Mesendoderm (in vitro differentiated cells): ENCODE results near the gene COQ8B. TPM values are rescaled to one million over a fixed set of nuclear protein-coding genes. Genes with fewer than 3 reads are reported as not detected.
A peak's percentile ranks its signal among the peaks of the same experiment; 100 is the strongest.
"Not testable (repeated sequence)": the region's sequence is repeated elsewhere in the genome, so short reads cannot be mapped to it uniquely, and the experiment has no call there.

Source experiments
- DNase-seq: peaks from one replicate; pipeline ENCODE4 v3.0.0; 2013
- H2AK5ac ChIP-seq: 2 replicates; pipeline ENCODE4 v1.6.1; 2013; ENCODE audit warnings: low read length, inconsistent platforms
- H2BK120ac ChIP-seq: 2 replicates; pipeline ENCODE4 v1.6.1; 2013; ENCODE audit warnings: low read depth, mild to moderate bottlenecking, low read length, moderate library complexity, mixed read lengths
- H2BK15ac ChIP-seq: replicated peaks from 2 replicates; pipeline ENCODE4 v1.6.1; 2013; ENCODE audit warnings: low read depth, mild to moderate bottlenecking, moderate library complexity
- H2BK5ac ChIP-seq: 2 replicates; pipeline ENCODE4 v1.6.1; 2013; ENCODE audit warnings: low read length, inconsistent platforms
- H3K18ac ChIP-seq: 2 replicates; pipeline ENCODE4 v1.6.1; 2013; ENCODE audit warnings: mild to moderate bottlenecking, low read length, mixed read lengths
- H3K23ac ChIP-seq: one replicate; pipeline ENCODE4 v1.6.1; 2013; ENCODE audit warnings: low read length
- H3K27ac ChIP-seq: 2 replicates; pipeline ENCODE4 v1.5.1; 2013; ENCODE audit warnings: low read depth, mild to moderate bottlenecking, inconsistent platforms, low read length, moderate library complexity
- H3K27me3 ChIP-seq: 2 replicates; pipeline ENCODE4 v1.6.1; 2013; ENCODE audit warnings: low read length, control low read depth, mild to moderate bottlenecking, inconsistent platforms; ENCODE audit not compliant: insufficient read depth, poor library complexity
- H3K36me3 ChIP-seq: 2 replicates; pipeline ENCODE4 v1.6.1; 2013; ENCODE audit warnings: low read length, inconsistent platforms; ENCODE audit not compliant: control insufficient read depth, insufficient read depth
- H3K4ac ChIP-seq: one replicate; pipeline ENCODE4 v1.6.1; 2013; ENCODE audit warnings: low read depth, mild to moderate bottlenecking, low read length, moderate library complexity
- H3K4me1 ChIP-seq: 2 replicates; pipeline ENCODE4 v1.6.1; 2013; ENCODE audit warnings: low read depth, low read length, inconsistent platforms; ENCODE audit not compliant: control insufficient read depth
- H3K4me2 ChIP-seq: 2 replicates; pipeline ENCODE4 v1.6.1; 2013; ENCODE audit warnings: low read length
- H3K4me3 ChIP-seq: 2 replicates; pipeline ENCODE4 v1.5.1; 2013; ENCODE audit warnings: mild to moderate bottlenecking, low read length
- H3K56ac ChIP-seq: one replicate; pipeline ENCODE4 v1.6.1; 2013; ENCODE audit warnings: low read length
- H3K79me1 ChIP-seq: 2 replicates; pipeline ENCODE4 v1.6.1; 2013; ENCODE audit warnings: low read length, inconsistent platforms
- H3K79me2 ChIP-seq: 2 replicates; pipeline ENCODE4 v1.6.1; 2013; ENCODE audit warnings: mild to moderate bottlenecking, low read length; ENCODE audit not compliant: control insufficient read depth, insufficient read depth
- H3K9ac ChIP-seq: 2 replicates; pipeline ENCODE4 v1.6.1; 2013; ENCODE audit warnings: low read length, inconsistent platforms
- H4K5ac ChIP-seq: one replicate; pipeline ENCODE4 v1.6.1; 2013; ENCODE audit warnings: low read length
- H4K8ac ChIP-seq: one replicate; pipeline ENCODE4 v1.6.1; 2013; ENCODE audit warnings: low read depth, mild to moderate bottlenecking, control low read depth, low read length, moderate library complexity
- WGBS: extraction: QIAGEN DNeasy Blood & Tissue Kit; methylation state at CpG from one replicate; pipeline ENCODE4 v1.1.7; 2013; ENCODE audit warnings: low lambda C conversion rate, missing lambda C conversion rate; ENCODE audit not compliant: insufficient coverage; ENCODE audit errors: extremely low coverage; 5-methylcytosine and 5-hydroxymethylcytosine counted together
- small RNA-seq: library from polyadenylated mRNA; stranded (forward); fragments of <200 nt; extraction: miRNeasy Mini kit (QIAGEN cat#:217004); gene quantifications from one replicate; pipeline ENCODE3, GENCODE V24; 2013; ENCODE audit not compliant: insufficient read depth

COQ8B gene

DNA sequence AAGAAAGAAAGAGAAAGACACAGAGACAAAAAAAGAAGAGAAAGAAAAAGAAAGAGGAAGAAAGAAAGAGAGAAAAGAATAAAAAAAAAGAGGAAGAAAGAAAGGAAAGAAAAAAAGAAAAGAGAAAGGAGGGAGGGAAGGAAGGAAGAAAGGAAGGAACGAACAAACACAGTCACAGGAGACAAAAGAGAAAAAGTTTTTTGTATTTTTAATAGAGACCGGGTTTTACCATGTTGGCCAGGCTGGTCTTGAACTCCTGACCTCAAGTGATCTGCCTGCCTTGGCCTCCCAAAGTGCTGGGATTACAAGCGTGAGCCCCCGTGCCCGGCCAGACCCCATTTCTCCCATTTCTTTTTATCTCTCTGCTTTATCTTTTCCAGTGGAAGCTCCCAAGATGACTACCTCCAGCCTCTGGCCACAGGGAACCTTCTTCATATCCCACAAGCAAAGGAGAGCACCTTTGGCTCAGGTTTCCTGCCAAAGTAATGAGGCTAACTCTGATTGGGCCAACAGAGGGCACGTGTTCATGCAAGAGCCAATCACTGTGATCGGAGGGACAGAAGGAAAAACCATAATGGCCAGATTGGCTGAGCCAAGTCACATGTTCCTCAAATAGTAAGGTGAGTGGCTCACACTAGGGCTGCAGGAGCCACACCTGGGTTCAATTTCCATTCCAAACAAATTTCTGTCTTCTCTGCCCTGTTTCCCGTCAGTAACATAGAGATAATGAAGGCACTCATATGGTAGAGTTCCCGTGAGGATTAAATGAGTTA lies 66.6 kb downstream of the COQ8B start:
- H3K4me2 ChIP-seq, H4K5ac ChIP-seq, H3K4ac ChIP-seq, H2BK120ac ChIP-seq, H3K23ac ChIP-seq, H3K56ac ChIP-seq, H2BK15ac ChIP-seq, H3K18ac ChIP-seq, H3K36me3 ChIP-seq, H2AK5ac ChIP-seq, H3K27me3 ChIP-seq, H2BK5ac ChIP-seq, H3K4me1 ChIP-seq, H4K8ac ChIP-seq, H3K27ac ChIP-seq, H3K9ac ChIP-seq, H3K4me3 ChIP-seq, H3K79me2 ChIP-seq, H3K79me1 ChIP-seq: not testable (repeated sequence)
- DNase-seq, result peak; percentile 45
- WGBS, result no CpG with 5 or more reads among the region's 9 CpGs

DNA sequence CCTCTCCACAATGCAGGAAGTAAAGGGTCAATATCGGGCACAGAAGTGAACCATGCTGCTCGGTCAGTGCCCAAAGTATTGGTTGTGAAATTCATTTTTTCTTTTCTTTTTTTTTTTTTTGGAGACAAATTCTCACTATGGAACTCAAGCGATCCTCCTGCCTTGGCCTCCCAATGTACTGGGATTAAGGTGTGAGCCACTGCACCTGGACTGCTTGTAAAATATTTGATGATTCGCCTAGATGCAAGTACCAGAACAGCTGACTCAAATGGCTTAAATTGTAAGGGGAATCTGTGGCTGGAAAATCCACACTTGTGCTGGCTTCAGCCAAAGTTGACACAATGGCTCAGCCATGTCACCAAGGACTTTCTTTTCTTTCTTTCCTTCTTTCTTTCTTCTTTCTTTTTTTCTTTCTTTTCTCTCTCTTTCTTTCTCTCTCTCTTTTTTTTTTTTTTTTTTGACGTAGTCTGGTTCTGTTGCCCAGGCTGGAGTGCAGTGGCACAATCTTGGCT lies 69.9 kb downstream of the COQ8B start:
- no peak overlapping the region for H4K5ac ChIP-seq
- no peaks in the 10 kb centered on the region for H3K4me1 ChIP-seq
- H3K23ac ChIP-seq, result no peak overlapping the region
- no peak overlapping the region for H3K4me2 ChIP-seq
- WGBS, result no CpG with 5 or more reads among the region's 5 CpGs
- H3K9ac ChIP-seq, result no peak overlapping the region
- no peaks in the 10 kb centered on the region for H3K27me3 ChIP-seq
- no peaks in the 10 kb centered on the region for H3K79me1 ChIP-seq
- no peaks in the 10 kb centered on the region for H3K36me3 ChIP-seq
- H3K4ac ChIP-seq, result no peak overlapping the region
- no peaks in the 10 kb centered on the region for H3K79me2 ChIP-seq
- DNase-seq, result no peak
- H2BK5ac ChIP-seq, result no peak overlapping the region
- H3K18ac ChIP-seq, result no peak overlapping the region
- no peak overlapping the region for H2AK5ac ChIP-seq
- H3K27ac ChIP-seq, result no peak overlapping the region
- no peak overlapping the region for H2BK15ac ChIP-seq
- no peak overlapping the region for H3K4me3 ChIP-seq
- H4K8ac ChIP-seq, result no peak overlapping the region
- H2BK120ac ChIP-seq, result no peak overlapping the region
- no peak overlapping the region for H3K56ac ChIP-seq

GRCh38 chr19:40642757-40643305 lies 73.9 kb downstream of the COQ8B start:
- H3K4me1 ChIP-seq, result peaks cover 5% of the 10 kb centered on the region
- H3K4me2 ChIP-seq, result no peak overlapping the region
- H3K27ac ChIP-seq, result no peak overlapping the region
- H3K79me2 ChIP-seq, result no peaks in the 10 kb centered on the region
- no peaks in the 10 kb centered on the region for H3K27me3 ChIP-seq
- H3K79me1 ChIP-seq, result no peaks in the 10 kb centered on the region
- no peak overlapping the region for H3K18ac ChIP-seq
- H3K56ac ChIP-seq, result no peak overlapping the region
- H2BK120ac ChIP-seq, result no peak overlapping the region
- no peak overlapping the region for H2BK15ac ChIP-seq
- no CpG with 5 or more reads among the region's 8 CpGs for WGBS
- H2BK5ac ChIP-seq, result no peak overlapping the region
- no peak overlapping the region for H4K8ac ChIP-seq
- H4K5ac ChIP-seq, result no peak overlapping the region
- no peak overlapping the region for H3K23ac ChIP-seq
- H3K4me3 ChIP-seq, result no peak overlapping the region
- DNase-seq, result no peak
- no peak overlapping the region for H2AK5ac ChIP-seq
- H3K36me3 ChIP-seq, result no peaks in the 10 kb centered on the region
- H3K9ac ChIP-seq, result no peak overlapping the region
- no peak overlapping the region for H3K4ac ChIP-seq

DNA sequence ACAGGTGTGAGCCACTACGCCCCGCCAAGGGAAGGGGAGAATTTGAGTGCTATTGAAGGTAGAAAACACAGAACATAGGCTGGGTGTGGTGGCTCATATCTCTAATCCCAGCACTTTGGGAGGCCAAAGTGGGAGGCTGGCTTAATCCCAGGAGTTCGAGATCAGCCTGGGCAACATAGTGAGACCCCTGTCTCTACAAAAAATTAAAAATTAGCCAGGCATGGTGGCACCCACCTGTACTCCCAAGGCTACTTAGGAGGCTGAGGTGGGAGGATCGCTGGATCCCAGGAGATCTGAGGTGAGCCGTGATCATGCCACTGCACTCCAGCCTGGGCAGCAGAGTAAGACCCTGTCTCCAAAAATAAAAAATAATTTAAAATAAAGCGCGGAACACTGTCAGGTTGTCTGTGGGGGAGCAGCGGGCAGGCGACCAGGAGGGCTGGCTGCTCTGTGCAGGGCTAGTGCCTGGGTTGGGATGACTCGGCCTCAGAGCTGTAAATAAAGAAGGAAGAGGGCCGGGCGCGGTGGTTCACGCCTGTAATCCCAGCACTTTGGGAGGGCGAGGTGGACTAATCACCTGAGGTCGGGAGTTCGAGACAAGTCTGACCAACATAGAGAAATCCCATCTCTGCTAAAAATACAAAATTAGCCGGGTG lies 74.5 kb downstream of the COQ8B start:
- Histone ChIP-seq H3K4me2 (no peak overlapping the region), H3K4me1 (peaks cover 5% of the 10 kb centered on the region), H4K5ac (no peak overlapping the region), H3K56ac (no peak overlapping the region), H2BK5ac (no peak overlapping the region), H3K4me3 (no peak overlapping the region), H3K36me3 (no peaks in the 10 kb centered on the region), H4K8ac (no peak overlapping the region), H3K79me1 (no peaks in the 10 kb centered on the region), H2AK5ac (no peak overlapping the region), H3K4ac (no peak overlapping the region), H3K9ac (no peak overlapping the region), H3K27me3 (no peaks in the 10 kb centered on the region), H2BK120ac (no peak overlapping the region), H3K79me2 (no peaks in the 10 kb centered on the region), H2BK15ac (no peak overlapping the region), H3K27ac (no peak overlapping the region), H3K23ac (no peak overlapping the region), H3K18ac (no peak overlapping the region)
- no CpG with 5 or more reads among the region's 18 CpGs for WGBS
- no peak for DNase-seq

Small RNA genes lying within 50 kb of the gene (small RNA-seq; reads per million reads assigned to genes)
- gene RNU6-195P, result not detected
